PC-9 (cell line): ENCODE results near the gene KIF16B.

Source experiments
- EZH2 ChIP-seq: fragments of 200-600 bp; sonication (generic); IDR thresholded peaks from 2 replicates; pipeline ENCODE4 v1.8.0; 2017; ENCODE audit warnings: antibody characterized with exemption, low read depth
- TF ChIP-seq, protein P1 (sequence below): fragments of 200-600 bp; sonication (generic); conservative IDR thresholded peaks from 2 replicates; pipeline ENCODE4 v1.6.1; 2017; ENCODE audit warnings: mixed run types, antibody characterized with exemption, mild to moderate bottlenecking, moderate library complexity

DNA sequence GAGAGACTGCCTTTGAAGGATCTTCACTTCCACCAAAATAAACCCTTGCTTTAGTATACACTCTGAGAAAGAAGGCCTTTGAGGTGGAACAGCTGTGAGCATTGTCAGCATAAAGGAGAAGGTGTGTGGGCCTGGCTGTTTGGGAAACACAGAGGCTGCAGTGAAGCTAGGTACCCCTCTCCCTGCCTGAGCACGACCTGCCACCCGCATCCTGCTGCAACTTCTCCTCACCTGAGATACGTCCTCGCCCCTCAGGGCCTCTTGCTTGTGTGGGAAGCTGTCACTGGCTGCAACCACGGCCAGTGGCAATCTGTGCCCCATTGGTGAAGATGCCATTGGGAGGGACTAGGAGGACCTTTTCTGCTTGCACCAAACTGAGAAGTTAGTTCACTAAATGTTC, 307.9 kb downstream of the KIF16B start:
- TF ChIP-seq EZH2: no peak
- TF ChIP-seq, protein P1, sequence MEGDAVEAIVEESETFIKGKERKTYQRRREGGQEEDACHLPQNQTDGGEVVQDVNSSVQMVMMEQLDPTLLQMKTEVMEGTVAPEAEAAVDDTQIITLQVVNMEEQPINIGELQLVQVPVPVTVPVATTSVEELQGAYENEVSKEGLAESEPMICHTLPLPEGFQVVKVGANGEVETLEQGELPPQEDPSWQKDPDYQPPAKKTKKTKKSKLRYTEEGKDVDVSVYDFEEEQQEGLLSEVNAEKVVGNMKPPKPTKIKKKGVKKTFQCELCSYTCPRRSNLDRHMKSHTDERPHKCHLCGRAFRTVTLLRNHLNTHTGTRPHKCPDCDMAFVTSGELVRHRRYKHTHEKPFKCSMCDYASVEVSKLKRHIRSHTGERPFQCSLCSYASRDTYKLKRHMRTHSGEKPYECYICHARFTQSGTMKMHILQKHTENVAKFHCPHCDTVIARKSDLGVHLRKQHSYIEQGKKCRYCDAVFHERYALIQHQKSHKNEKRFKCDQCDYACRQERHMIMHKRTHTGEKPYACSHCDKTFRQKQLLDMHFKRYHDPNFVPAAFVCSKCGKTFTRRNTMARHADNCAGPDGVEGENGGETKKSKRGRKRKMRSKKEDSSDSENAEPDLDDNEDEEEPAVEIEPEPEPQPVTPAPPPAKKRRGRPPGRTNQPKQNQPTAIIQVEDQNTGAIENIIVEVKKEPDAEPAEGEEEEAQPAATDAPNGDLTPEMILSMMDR: no peak
